SK-N-SH treated with all-trans-retinoic acid at 6 μM for 48 hours (cell line): ENCODE results near the gene MCUB.

Source experiments
- ATAC-seq: fragments of 200-7000 bp; cut with Tn5 transposase; 3 replicates; pipeline ENCODE4 v1.9.1; 2020; ENCODE audit warnings: mild to moderate bottlenecking, moderate library complexity
- ARNTL ChIP-seq: fragments of 450-650 bp; formaldehyde crosslinking; IDR thresholded peaks from 2 replicates; pipeline ENCODE4 v1.5.0; 2020; ENCODE audit warnings: low read depth, mild to moderate bottlenecking, moderate library complexity, borderline replicate concordance
- BACH2 ChIP-seq: fragments of 250-450 bp; sonication (Bioruptor Pico); IDR thresholded peaks from 2 replicates; pipeline ENCODE4 v1.9.0; 2021; ENCODE audit warnings: mild to moderate bottlenecking, borderline replicate concordance
- CSDC2 ChIP-seq: fragments of 250-450 bp; sonication (Bioruptor Pico); IDR thresholded peaks from 2 replicates; pipeline ENCODE4 v1.5.0; 2020; ENCODE audit warnings: mild to moderate bottlenecking, moderate library complexity
- ESRRG ChIP-seq: fragments of 250-450 bp; sonication (Bioruptor Pico); IDR thresholded peaks from 2 replicates; pipeline ENCODE4 v1.6.1; 2021; ENCODE audit warnings: mild to moderate bottlenecking
- GLIS3 ChIP-seq: fragments of 250-450 bp; sonication (Bioruptor Pico); IDR thresholded peaks from 2 replicates; pipeline ENCODE4 v1.5.0; 2020; ENCODE audit warnings: mild to moderate bottlenecking, moderate library complexity
- ISL1 ChIP-seq: fragments of 250-450 bp; sonication (Bioruptor Pico); IDR thresholded peaks from 2 replicates; pipeline ENCODE4 v2.1.2; 2022; ENCODE audit warnings: mild to moderate bottlenecking, moderate library complexity
- OSR1 ChIP-seq: fragments of 250-450 bp; sonication (Bioruptor Pico); IDR thresholded peaks from 2 replicates; pipeline ENCODE4 v1.8.0; 2022; ENCODE audit warnings: moderate library complexity, mild to moderate bottlenecking, inconsistent platforms
- PPARA ChIP-seq: fragments of 250-450 bp; sonication (Bioruptor Pico); IDR thresholded peaks from 2 replicates; pipeline ENCODE4 v1.5.0; 2020; ENCODE audit warnings: mild to moderate bottlenecking, borderline replicate concordance
- RARB ChIP-seq: fragments of 250-450 bp; sonication (Bioruptor Pico); IDR thresholded peaks from 2 replicates; pipeline ENCODE4 v1.8.0; 2021; ENCODE audit warnings: mild to moderate bottlenecking, moderate library complexity
- TCF4 ChIP-seq: fragments of 250-450 bp; sonication (Bioruptor Pico); IDR thresholded peaks from 2 replicates; pipeline ENCODE4 v1.8.0; 2021; ENCODE audit warnings: mild to moderate bottlenecking, moderate library complexity, borderline replicate concordance
- TOX ChIP-seq: fragments of 250-450 bp; sonication (Bioruptor Pico); IDR thresholded peaks from 2 replicates; pipeline ENCODE4 v1.8.0; 2021; ENCODE audit warnings: mild to moderate bottlenecking, moderate library complexity, borderline replicate concordance
- ZC3H10 ChIP-seq: fragments of 250-450 bp; sonication (Bioruptor Pico); IDR thresholded peaks from 2 replicates; pipeline ENCODE4 v1.5.1; 2021; ENCODE audit warnings: mild to moderate bottlenecking, moderate library complexity
- ZFP3 ChIP-seq: fragments of 250-450 bp; sonication (Bioruptor Pico); IDR thresholded peaks from 2 replicates; pipeline ENCODE4 v1.5.0; 2020; ENCODE audit warnings: mild to moderate bottlenecking, moderate library complexity
- ZFP30 ChIP-seq: fragments of 450-650 bp; formaldehyde crosslinking; IDR thresholded peaks from 2 replicates; pipeline ENCODE4 v1.5.0; 2022; ENCODE audit warnings: mild to moderate bottlenecking, moderate library complexity
- ZNF565 ChIP-seq: fragments of 450-650 bp; formaldehyde crosslinking; conservative IDR thresholded peaks from 2 replicates; pipeline ENCODE4 v1.5.0; 2020; ENCODE audit warnings: low read depth, mild to moderate bottlenecking, moderate library complexity
- ZNF70 ChIP-seq: fragments of 450-650 bp; formaldehyde crosslinking; IDR thresholded peaks from 2 replicates; pipeline ENCODE4 v1.5.0; 2020; ENCODE audit warnings: mild to moderate bottlenecking, moderate library complexity
- TF ChIP-seq, protein P1 (sequence below): fragments of 250-450 bp; sonication (Bioruptor Pico); IDR thresholded peaks from 2 replicates; pipeline ENCODE4 v1.8.0; 2020; ENCODE audit warnings: mild to moderate bottlenecking, moderate library complexity, borderline replicate concordance
- TF ChIP-seq, protein P2 (sequence below): fragments of 250-450 bp; sonication (Bioruptor Pico); IDR thresholded peaks from 2 replicates; pipeline ENCODE4 v1.8.0; 2021; ENCODE audit warnings: low read depth, mild to moderate bottlenecking, moderate library complexity, borderline replicate concordance
- TF ChIP-seq, protein P3 (sequence below): fragments of 250-450 bp; sonication (Bioruptor Pico); IDR thresholded peaks from 2 replicates; pipeline ENCODE4 v1.5.1; 2021; ENCODE audit warnings: mild to moderate bottlenecking, moderate library complexity
- TF ChIP-seq, protein P4 (sequence below): fragments of 250-450 bp; sonication (Bioruptor Pico); IDR thresholded peaks from 2 replicates; pipeline ENCODE4 v1.5.1; 2020; ENCODE audit warnings: low read depth, mild to moderate bottlenecking, moderate library complexity

MCUB gene

DNA sequence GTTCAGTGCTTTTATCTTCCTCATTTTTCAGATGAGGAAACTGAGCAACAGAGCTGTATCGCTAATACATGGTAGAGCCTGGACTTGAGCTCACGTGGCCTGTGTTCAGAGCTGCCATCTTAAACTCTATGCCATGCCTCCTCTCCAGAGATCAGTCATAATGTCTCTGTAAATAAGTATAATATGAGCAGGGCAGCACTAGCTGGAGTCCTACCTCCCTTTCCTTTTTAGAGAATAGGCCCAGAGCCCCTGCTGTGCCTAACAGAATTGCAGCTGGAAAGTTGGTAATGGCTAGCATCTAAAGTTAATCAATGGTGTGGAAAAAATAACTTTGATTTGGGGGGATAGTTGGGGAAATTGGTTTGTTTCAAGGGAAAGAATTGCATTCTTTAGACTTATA lies 122.8 kb downstream of the MCUB start (continued):
- TF ChIP-seq ZFP3 (CRISPR knock-in tag) = no peak
- no peak for TF ChIP-seq ESRRG (CRISPR knock-in tag)

DNA sequence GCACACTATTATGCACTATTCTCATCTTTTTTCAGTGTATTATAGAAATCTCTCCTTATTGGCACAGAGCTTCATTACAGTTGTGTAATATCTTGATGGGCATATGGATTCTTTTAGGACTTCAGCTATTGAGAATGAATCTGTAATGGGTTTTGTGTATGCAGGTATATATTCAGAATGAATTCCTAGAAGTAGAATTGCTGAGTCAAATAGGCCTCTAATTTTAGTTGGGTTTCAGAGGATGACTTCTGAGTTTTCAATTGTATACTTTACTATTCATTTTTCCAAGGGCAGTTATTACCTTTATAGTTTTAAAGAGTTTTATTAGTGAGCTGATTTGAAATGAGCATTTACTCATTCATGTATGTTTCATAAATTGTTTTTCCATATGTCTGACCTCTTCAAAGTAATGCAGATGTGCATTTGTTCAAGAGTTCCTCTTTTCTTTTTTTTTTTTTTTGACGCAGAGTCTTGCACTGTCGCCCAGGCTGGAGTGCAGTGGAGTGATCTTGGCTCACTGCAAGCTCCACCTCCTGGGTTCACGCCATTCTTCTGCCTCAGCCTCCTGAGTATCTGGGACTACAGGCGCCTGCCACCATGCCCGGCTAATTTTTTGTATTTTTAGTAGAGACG lies 123.7 kb downstream of the MCUB start:
- TF ChIP-seq ZC3H10 (no peak), TOX (no peak), ISL1 (CRISPR knock-in tag) (no peak), ESRRG (CRISPR knock-in tag) (no peak), ARNTL (no peak), ZNF70 (CRISPR knock-in tag) (no peak), RARB (no peak)
- TF ChIP-seq, protein P1, sequence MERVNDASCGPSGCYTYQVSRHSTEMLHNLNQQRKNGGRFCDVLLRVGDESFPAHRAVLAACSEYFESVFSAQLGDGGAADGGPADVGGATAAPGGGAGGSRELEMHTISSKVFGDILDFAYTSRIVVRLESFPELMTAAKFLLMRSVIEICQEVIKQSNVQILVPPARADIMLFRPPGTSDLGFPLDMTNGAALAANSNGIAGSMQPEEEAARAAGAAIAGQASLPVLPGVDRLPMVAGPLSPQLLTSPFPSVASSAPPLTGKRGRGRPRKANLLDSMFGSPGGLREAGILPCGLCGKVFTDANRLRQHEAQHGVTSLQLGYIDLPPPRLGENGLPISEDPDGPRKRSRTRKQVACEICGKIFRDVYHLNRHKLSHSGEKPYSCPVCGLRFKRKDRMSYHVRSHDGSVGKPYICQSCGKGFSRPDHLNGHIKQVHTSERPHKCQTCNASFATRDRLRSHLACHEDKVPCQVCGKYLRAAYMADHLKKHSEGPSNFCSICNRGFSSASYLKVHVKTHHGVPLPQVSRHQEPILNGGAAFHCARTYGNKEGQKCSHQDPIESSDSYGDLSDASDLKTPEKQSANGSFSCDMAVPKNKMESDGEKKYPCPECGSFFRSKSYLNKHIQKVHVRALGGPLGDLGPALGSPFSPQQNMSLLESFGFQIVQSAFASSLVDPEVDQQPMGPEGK (CRISPR knock-in tag) = no peak
- no peak for ATAC-seq

DNA sequence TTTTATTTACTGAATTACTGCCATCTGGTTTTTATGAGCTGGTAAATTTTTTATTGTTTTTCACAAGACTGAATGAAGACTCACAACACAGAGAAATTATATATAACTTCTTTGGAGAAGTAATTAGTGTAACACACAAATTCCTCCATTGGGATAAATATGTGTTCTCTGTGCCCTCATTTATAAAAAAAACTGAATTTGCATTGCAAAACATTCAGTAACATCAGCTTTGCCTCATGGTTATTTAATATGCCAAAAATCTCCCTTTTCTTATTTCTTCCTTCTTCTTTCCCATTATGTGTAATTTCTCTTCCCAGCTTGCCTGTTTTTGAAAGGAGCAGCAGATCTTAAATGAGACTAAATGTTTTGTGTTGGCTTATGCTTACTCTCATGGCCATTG lies 124.7 kb downstream of the MCUB start:
- TF ChIP-seq BACH2 (CRISPR knock-in tag) (no peak), ZFP30 (CRISPR knock-in tag) (no peak), ZFP3 (CRISPR knock-in tag) (no peak), ZNF565 (CRISPR knock-in tag) (no peak), ZNF70 (CRISPR knock-in tag) (no peak), ESRRG (CRISPR knock-in tag) (no peak), RARB (no peak), ZC3H10 (no peak), TOX (no peak)
- TF ChIP-seq, protein P2, sequence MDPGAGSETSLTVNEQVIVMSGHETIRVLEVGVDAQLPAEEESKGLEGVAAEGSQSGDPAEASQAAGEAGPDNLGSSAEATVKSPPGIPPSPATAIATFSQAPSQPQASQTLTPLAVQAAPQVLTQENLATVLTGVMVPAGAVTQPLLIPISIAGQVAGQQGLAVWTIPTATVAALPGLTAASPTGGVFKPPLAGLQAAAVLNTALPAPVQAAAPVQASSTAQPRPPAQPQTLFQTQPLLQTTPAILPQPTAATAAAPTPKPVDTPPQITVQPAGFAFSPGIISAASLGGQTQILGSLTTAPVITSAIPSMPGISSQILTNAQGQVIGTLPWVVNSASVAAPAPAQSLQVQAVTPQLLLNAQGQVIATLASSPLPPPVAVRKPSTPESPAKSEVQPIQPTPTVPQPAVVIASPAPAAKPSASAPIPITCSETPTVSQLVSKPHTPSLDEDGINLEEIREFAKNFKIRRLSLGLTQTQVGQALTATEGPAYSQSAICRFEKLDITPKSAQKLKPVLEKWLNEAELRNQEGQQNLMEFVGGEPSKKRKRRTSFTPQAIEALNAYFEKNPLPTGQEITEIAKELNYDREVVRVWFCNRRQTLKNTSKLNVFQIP (CRISPR knock-in tag) = no peak
- TF ChIP-seq, protein P3, sequence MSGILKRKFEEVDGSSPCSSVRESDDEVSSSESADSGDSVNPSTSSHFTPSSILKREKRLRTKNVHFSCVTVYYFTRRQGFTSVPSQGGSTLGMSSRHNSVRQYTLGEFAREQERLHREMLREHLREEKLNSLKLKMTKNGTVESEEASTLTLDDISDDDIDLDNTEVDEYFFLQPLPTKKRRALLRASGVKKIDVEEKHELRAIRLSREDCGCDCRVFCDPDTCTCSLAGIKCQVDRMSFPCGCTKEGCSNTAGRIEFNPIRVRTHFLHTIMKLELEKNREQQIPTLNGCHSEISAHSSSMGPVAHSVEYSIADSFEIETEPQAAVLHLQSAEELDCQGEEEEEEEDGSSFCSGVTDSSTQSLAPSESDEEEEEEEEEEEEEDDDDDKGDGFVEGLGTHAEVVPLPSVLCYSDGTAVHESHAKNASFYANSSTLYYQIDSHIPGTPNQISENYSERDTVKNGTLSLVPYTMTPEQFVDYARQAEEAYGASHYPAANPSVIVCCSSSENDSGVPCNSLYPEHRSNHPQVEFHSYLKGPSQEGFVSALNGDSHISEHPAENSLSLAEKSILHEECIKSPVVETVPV (CRISPR knock-in tag) = no peak
- ATAC-seq = no peak

DNA sequence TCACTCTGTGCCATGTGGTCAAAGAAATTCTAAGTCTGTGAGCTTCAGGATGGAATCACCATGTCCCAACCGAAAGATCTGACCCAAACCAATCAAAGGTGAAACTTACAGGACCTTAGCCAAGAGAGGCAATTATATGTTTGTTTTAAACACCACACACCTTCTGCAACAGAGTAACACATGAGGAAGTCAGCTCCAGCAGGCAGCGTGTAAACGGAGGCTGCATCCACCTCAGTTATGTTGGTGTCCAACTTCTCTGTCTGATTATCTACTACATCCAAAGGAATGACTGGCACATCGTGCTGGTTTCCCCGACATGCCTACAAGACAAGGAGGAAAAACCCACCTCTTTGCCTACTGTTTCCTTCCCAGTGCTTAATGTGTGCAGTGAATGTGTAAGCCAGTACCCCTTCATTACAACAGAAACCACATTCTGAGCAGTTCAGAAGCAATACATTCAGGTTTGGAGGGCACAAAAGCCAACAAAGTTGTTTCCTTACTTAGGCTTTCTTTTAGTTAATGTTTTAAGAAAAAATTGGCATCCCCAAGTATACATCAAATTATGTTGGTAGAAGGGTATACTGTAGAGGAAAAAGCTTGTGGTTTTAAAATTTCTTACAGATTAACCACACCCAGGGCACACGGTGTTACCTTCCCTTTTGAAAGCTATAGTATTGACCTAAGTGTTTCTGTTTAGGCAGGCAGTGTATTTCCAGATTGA lies 130.8 kb downstream of the MCUB start:
- TF ChIP-seq ZFP30 (CRISPR knock-in tag) = no peak
- TF ChIP-seq, protein P3 (CRISPR knock-in tag) = no peak
- TF ChIP-seq, protein P2 (CRISPR knock-in tag) = no peak
- no peak for TF ChIP-seq GLIS3 (CRISPR knock-in tag)
- TF ChIP-seq BACH2 (CRISPR knock-in tag) = no peak
- TF ChIP-seq PPARA (CRISPR knock-in tag) = no peak
- TF ChIP-seq TCF4 (CRISPR knock-in tag) = no peak
- TF ChIP-seq ZFP3 (CRISPR knock-in tag) = no peak
- TF ChIP-seq ISL1 (CRISPR knock-in tag) = no peak
- no peak for TF ChIP-seq OSR1
- no peak for TF ChIP-seq CSDC2 (CRISPR knock-in tag)
- TF ChIP-seq RARB = no peak
- no peak for TF ChIP-seq ZNF565 (CRISPR knock-in tag)
- TF ChIP-seq, protein P4, sequence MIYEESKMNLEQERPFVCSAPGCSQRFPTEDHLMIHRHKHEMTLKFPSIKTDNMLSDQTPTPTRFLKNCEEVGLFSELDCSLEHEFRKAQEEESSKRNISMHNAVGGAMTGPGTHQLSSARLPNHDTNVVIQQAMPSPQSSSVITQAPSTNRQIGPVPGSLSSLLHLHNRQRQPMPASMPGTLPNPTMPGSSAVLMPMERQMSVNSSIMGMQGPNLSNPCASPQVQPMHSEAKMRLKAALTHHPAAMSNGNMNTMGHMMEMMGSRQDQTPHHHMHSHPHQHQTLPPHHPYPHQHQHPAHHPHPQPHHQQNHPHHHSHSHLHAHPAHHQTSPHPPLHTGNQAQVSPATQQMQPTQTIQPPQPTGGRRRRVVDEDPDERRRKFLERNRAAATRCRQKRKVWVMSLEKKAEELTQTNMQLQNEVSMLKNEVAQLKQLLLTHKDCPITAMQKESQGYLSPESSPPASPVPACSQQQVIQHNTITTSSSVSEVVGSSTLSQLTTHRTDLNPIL (CRISPR knock-in tag) = no peak
- ATAC-seq = no peak
